GM18858 (cell line): ENCODE measurements around the gene IFI27.
A peak's percentile ranks its signal among the peaks of the same experiment; 100 is the strongest.

Source experiments
- ATAC-seq: cut with Tn5 transposase; IDR thresholded peaks from one replicate; pipeline ENCODE4 v1.9.1; 2021; ENCODE audit not compliant: unreplicated experiment

The IFI27 gene

DNA sequence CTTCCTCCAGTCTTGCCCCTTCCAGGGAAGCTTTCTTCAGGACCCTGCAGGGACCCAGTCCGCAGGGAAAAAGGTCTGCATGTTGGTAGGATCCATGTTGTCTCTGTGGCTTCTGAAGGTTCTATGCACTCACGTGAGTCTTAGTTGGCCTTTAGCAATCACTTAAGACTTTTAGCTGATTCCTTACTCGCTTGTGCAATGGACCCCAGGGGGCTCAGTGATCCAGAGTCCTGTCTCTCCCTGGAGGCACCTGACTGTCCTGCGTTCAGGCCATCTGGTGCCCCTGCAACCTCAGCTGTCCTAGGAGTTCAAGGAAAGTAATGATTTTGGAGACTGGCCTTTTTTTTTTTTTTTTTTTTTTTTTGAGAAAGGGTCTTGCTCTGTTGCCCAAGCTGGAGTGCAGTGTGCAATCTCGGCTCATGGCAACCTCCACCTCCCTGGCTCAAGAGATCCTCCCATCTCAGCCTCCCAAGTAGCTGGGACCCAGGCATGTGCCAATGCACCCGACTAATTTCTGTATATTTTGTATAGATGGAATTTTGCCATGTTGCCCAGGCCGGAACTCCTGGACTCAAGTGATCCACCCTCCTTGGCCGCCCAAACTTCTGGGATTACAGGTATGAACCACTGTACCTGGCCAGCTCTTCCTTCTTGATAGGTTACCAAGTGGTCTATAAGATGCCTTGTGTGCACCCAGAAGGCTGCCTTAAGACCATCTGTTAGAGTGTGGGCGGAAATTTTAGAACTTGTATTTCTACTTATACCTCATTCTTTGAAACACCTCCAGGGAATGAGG, 14.2 kb downstream of the IFI27 start:
- no peak for ATAC-seq

DNA sequence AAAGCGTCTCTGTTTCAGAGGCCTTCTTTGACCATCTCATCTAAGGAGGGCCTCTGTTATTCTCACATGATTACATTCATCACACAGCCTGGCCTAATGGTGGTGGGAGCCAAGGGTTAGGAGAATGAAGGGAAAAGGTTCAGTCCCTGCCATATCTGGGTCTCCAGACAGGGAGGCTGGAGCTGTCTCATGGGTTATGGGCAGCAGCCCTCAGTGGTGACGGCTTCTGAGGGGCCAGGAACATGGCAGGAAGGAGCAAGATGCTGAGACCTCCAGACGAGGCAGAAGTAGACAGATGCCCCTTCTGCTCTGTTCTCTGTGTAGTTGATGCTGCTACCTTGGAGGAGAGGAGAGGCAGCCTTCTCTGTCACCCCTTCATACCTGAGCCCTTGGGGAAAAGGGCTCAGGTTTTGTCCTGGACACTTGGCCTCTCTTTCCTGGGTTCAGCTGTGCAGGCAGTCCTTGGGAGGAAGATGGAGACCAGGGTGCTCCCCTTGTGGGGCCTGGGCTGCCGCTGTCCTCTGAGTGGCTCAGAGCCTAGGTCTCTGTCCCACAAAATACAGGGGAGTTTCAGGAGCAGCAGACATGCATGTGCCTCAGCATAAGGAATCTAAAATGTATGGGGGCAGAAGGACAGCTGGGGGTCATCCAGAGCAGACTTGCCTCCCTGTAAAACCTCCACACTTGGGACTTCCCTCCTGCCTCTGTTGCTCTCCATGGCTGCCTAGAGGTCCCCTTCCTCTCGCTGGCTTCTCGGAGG, 15.3 kb downstream of the IFI27 start:
- ATAC-seq, result no peak

DNA sequence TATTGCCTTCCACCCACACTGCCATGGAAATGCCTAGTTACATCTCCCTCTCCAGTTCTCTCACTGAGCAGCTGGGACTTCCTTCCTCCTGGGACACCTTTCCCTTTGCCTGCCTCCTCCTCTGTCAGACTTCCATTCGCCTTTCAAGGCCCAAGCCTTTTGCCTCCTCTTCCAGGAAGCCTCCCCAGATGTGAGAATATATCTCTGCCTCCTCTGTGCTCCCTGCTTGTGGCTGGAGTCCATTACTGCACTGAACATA, 15.8 kb downstream of the IFI27 start:
- ATAC-seq, result no peak

DNA sequence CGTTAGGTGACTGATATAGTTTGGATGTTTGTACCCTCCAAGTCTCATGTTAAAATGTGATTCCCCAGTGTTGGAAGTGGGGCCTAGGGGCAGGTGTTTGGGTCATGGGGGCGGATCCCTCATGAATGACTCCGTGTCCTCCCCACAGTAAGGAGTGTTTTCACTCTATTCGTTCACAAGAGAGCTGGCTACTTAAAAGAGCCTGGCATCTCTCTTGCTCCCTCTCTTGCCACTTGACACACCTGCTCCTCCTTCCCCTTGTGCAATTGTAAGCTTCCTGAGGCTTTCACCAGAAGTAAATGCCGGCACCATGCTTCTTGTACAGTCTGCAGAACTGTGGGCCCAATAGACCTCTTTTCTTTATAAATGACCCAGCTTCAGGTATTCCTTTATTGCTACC, 16.3 kb downstream of the IFI27 start:
- no peak for ATAC-seq

DNA sequence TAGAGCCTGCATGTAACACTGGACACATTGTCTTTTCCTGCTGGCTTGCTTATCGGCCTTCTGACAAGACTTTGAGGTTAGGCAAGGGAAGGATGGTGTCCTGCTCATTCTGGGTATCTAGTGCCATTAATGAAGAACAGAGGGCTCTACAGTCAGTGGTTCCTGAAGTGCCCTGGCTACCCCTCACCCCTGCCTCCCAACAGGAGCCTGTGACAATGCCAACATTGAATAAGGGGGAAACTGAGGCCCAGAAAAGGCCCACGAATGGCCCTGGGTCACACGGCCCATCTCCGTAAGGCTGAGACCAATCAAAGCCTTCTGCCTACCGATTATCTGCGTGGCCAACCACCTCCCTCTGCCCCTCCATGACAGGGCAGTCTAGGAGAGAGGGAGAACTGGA, 16.8 kb downstream of the IFI27 start:
- no peak for ATAC-seq

DNA sequence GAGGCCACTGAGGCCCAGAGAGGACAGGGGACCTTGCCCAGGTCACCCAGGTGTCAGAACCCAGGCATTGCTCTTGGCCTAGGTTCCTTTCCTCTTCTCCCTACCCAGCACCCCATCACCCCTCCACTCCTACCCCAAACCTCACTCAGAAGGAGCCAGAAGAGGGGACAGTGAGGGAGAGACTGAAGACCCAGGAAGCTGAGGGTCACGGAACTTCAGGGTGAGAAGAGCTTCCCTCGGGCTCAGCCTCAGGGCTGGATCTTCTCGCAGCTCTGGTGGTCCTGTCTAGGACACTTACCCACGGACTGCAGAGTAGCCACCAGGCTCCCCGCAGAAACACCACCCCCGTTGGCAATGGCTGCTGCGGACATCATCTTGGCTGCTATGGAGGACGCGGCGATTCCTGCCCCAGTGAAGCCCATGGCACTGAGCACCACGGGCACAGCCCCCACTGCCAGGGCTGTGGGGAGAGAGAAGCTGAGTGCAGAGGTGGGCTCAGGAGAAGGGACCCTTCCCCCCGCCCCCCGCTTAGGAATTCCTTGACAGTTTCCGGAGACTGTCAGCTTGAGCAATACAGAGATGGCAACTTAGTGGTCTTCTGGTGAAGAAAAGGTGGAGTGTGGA, 17.8 kb downstream of the IFI27 start:
- no peak for ATAC-seq

DNA sequence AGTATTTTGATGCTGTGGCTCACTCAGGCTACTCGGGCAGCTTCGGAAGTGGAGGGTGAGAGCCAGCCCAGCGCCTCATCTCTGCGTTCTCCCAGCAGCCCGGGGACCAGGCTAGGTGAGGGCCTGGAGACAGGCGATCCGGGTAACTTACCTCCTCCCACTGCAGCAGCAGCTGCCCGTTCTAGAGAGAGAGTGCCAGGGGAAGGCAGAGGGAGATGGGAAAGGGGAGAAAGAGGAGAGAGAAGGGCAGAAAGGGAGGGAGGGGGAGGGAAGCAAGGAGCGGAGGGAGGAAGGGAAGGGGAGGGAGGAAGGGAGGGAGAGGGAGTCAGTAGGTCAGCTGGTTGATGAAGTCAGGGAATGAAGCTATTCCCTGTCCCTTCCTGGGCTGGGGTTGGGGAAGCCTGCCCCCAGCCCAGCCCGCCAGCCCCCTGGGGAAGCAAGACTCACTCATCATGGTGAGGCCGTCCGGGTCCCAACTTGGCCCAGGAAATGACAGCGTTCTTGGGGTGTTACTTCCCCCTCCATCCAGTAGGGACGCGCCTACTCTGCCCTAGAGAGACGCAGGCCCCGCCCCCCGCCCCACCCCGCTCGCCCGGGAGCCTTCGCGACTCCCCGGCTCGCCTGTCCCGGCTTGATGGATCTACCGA, 18.7 kb downstream of the IFI27 start, which contains the start of gene IFI27L2:
Gene IFI27L2, minus strand, starts transcription at position 494 of the 647 bp plus-strand sequence. Its CDS starts 40 bp downstream, at position 454.
- peak; percentile 74 for ATAC-seq

DNA sequence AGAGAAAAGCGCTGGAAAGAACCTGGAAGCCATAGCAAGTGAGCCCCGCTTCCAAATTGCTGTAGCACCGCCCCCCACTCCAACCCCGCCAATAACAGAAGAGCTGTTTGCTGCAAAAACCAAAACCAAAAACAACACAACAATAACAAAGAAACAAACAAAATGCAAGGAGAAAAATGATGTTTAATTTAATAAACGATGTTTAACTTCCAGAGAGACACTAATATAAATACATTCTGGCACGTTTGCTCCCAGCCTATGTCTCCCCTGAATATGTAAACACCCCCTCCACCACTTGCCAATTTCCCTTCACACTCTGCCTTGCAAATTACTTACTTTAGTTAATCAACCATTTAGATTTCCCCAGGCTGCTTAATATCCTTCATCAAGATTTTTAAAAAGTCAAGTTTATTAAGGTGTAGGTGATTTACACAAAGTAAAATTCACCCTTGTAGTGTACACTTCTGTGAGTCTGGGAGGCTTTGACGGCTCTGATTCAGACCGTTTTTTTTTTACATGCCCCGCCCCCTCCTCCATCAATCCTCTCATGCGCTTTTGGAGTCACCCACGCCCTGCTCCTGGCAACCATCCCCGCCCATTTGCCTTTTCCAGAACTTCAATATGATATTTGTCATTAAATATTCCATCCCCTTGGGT, 19.4 kb downstream of the IFI27 start:
- no peak for ATAC-seq

DNA sequence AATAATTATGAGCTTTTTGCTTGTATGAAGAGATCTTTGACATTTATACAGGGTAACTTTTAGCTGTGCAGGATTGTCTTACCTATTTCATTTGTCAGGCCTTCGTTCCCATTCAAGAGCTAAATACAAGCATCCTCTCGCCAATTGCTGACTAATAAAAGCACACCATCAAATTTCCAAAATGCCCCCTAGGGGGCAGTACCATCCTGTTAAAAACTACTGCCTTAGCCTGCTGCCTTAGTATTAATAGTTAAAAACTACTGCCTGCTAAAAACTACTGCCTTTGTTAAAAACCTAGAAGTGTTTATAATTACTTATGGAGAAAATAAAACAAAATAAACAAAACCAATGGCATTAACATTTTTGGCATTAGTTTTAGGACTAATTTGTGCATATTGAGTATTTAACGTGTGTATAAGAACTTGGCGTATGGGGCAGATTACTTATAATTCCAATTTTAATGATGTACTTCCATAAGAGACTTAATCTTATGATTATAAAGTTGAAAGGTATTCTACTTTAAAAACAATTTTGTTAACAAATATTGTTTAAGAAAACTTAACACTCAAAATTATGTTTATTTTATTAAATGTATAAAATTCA, 21.9 kb downstream of the IFI27 start:
- peak; percentile 56 for ATAC-seq

DNA sequence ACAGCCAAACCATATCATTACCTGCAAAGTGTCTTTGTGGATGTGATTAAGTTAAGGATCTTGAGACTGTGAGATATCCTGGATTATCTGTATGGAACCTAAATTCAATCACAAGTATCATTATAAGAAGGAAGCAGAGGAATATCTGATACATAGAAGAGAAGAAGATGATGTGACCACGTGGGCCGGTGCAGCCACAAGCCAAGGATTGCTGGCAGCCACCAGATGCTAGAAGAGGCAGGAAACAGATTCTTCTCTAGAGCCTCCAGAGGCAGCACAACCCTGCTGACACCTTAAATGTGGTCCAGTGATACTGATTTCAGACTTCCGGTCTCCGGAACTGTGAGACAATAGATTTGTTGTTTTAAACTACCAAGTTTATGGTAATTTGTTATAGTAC, 24.9 kb downstream of the IFI27 start:
- ATAC-seq, result no peak

DNA sequence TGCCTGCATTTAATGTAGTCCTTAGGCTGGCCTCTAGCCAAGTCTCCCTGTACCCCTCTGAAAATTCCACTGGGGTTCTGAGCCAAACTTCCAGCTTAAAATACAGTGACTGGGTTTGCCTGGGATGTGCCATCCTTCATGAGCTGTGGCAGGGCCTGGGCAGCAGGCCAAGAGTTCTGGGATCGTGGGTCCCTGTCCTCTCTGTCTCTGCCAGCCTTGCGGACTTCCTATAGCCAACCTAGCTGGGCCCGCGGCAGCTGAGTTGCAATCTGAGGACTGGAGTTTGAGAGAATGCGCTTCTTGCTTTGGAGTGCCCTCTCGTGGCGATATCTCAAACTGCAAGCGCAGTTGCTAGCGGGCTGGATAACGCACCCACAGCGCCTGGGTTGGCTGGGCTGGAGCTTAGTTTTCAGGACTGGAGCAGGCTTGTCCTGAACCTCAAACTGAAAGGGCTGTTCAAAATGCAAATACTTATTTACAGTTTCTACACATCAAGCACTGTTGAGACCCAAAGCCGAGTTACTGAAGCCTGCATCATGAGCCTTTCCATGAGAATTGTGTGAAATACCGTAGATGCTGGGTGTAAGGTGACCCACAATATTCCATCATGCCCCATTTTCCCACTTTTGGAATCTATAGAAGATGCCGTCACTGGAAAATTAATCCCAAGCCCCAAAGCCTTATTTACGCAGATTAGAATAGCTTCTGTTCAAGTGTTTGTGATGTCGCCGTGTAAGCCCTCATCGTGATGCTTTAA, 26.2 kb downstream of the IFI27 start:
- peak; percentile 51 for ATAC-seq

DNA sequence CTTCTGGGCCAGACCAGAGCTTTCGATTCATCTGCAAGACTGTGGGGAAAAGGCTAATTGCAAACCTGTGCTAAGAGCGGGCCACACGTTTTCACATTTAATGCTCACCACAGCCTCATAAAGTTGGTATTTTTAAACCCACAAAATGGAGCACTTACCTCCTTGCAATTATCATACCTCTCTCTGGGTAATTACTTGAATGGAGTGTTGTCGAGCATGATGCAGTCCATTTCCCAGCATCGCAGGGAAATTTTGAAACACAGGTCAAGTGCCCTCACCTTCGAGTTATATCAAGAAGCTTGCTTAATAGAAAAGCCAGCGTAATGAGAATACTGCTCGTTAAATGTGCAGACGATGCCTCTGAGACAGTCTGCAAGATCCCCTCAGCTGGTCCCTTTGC, 27.7 kb downstream of the IFI27 start:
- ATAC-seq, result no peak

DNA sequence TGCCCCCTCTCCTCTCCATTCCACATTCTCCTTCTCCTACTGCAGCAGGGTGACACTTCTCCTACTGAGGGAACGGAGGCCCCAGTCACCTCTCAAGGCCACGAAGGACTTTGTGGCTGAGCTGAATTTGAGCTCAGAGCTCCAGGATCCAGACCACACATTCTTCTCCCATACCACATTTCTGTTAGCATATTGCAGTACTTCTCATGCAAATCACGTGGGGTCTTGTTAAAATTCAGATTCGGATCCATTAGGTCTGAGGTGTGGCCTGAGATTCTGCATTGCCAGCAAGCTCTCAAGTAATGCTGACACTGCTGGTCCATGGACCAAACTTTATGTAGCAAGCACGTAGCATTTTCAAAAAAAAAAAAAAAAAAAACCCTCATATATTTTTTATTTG, 28.5 kb downstream of the IFI27 start:
- ATAC-seq, result no peak

DNA sequence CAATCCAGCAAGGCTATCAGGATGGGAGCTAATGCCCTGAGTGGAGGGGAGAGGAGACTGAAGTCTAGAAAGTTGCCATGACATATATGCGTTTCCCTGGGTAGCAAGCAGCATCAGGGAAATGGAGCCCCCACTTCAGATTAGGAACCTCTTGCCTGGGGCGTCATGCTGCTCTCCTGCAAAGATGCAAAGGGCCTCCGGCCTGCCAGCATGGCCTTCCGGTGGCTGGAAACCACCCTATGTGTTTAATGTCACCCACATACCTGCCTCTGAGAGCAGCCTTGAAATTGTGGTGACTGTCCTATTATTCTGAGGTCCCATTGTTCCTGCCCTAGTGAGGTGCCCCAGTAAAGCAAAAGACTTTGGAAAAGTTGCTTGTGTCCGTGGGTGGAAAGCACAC, 28.9 kb downstream of the IFI27 start:
- no peak for ATAC-seq

DNA sequence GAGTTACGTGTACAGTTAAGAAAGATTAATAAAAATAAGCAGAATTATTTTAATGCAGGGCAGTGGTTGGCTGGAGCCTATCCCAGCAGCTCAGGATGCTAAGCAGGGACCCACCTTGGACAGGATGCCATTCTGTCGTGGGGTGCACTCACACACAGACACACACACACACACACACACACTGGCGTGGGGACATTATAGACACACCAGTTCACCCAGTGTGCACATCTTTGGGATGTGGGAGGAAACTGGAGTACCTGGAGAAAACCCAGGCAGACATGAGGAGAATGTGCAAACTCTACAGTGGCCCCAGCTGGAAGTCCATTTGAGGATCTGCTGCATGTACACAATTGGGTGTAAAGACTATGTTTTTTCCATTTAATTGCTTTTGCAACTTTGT, 31.7 kb downstream of the IFI27 start:
- ATAC-seq, result no peak

DNA sequence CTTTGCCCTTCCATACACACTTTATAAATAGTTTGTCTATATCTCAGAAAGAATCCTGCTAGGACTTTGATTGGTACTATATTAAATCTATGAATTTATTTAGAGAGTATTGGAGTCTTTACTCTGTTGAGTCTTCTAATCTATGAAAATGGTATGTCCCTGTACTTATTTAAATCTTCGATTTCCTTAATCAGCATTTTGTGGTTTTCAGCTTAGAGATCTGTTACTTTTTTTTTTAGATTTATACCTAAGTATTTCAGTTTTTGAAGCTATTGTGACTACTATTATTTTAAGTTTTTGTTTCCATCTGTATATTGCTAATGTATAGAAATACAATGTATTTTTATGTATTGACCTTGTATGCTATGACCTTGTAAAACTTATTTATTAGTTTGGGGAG, 32.3 kb downstream of the IFI27 start:
- no peak for ATAC-seq

DNA sequence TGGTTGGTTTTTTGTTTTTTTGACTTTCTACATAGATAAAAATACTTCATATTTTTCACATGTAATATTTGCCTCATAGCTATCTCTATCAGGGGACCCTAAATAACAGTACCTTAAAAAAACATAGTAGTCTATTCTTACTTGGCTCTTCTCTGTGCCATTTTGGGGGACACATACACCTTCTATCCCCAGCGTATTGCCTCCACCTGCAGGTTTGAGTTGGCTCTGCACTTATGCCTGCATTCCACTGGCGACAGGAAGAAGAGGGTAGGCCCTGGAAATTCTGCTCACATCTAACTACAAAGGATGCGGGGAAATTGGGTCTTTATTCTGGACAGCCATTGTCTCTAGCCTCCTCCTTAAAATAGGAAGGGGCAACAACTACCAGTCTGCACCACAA, 32.7 kb downstream of the IFI27 start:
- ATAC-seq, result no peak

DNA sequence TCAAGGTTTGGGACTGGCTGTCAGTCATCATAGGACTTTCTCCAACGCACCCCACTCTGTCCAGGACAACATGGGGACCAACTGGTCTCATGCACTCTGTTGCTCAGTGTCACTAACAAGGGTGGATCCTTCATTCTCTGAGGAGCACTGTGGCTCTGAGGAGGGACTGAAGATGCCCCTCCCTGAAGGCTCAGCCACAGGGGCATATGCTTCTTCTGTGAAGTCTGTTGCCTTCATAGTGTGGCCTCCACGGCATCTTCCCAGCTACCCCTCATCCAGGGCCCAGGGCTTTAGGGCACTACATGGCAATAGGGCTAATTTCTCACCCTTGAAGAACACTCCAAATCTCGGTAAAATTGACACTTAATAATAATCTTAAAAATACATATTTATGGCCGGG, 33.2 kb downstream of the IFI27 start:
- no peak for ATAC-seq

DNA sequence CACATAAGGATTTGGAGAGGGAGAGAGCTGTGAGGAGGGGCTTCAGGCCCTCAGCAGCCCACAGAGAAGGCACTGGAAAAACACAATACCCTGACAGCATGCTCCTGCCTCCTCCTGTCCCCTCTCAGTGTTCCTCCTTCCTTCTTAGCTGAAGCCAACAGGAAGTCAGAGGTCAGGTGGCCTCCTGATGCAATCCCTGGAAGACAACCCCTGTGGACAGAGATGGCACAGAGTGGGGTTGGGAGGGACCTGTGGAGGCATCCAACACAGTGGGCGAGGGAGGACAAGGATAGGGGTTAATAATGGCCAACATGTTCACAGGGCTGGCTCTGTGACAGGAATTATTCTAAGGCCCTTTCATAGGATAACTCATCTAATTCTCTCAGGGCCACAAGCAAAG, 34.2 kb downstream of the IFI27 start:
- ATAC-seq, result no peak

DNA sequence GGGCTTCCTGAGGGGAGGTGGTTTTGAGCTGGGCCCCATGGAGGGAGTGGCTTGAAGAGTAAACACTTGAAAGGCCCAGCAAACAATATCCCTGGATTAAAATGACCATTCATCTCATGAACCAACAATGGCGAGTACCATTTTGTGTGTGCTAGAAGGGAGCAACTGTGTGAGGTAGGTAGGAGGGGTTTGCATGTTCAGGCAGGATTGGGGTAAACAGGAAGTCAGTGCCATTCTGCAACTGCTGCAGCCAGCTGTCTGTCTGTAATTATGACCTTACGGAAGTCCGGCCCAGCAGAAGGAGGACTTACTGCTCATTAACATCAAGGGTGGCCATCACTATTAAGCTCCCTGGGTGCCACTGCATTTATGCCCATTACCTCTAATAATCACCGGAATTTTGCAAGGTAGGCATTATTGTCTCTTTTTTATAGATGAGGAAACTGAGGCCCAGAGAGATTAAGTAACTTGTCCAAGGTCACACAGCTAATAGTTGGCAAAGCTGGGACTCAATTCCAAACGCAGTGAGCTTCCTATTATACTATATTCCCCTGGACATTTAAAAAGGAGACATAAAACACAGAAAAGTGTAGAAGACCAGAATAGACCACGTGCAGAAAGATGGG, 35.5 kb downstream of the IFI27 start:
- ATAC-seq, result no peak
